Gastrocnemius medialis (tissue), 4 donors: ENCODE measurements around the gene TLE1. TPM values are rescaled to one million over a fixed set of nuclear protein-coding genes. Genes with fewer than 3 reads are reported as not detected.
A peak's percentile ranks its signal among the peaks of the same experiment; 100 is the strongest.

ENCODE experiments used
- ATAC-seq, 2 donors: fragments of 150-250 bp; one replicate each; pipeline ENCODE4 v1.9.1; 2016
- DNase-seq, 2 donors: peaks; one replicate each; pipeline ENCODE4 v3.0.0-alpha.2; 2019
- H3K27ac ChIP-seq, 4 donors: fragments of 200-600 bp; sonication (generic); 1 replicate in 1 of 4; 2 replicates in 3 of 4; pipeline ENCODE4 v1.5.1; 2016 to 2018; ENCODE audit warnings: mild to moderate bottlenecking in 2 of 4, moderate library complexity in 1 of 4
- H3K27me3 ChIP-seq, 3 donors: fragments of 200-600 bp; sonication (generic) in 2 of 3; 1 replicate in 1 of 3; 2 replicates in 2 of 3; pipeline versions ENCODE4 v1.5.1 to v1.6.0; 2016 to 2019; ENCODE audit warnings: mild to moderate bottlenecking in 1 of 3, moderate library complexity in 1 of 3
- H3K36me3 ChIP-seq, 2 donors: fragments of 200-600 bp; sonication (generic) in 1 of 2; one replicate each; pipeline ENCODE4 v1.5.1; 2017 to 2018
- H3K4me1 ChIP-seq, 2 donors: fragments of 200-600 bp; sonication (generic) in 1 of 2; one replicate each; pipeline ENCODE4 v1.5.1; 2016 to 2017; ENCODE audit warnings: mild to moderate bottlenecking in 2 of 2
- H3K4me3 ChIP-seq, 4 donors: fragments of 200-600 bp; sonication (generic) in 3 of 4; 1 replicate in 1 of 4; 2 replicates in 3 of 4; pipeline ENCODE4 v1.5.1; 2016 to 2019; ENCODE audit warnings: mild to moderate bottlenecking in 2 of 4
- H3K9me3 ChIP-seq, 3 donors: fragments of 200-600 bp; sonication (generic) in 2 of 3; 1 replicate in 1 of 3; 2 replicates in 2 of 3; pipeline ENCODE4 v1.5.1; 2016 to 2019
- CTCF ChIP-seq, 5 experiments: fragments of 450-650 bp in 3 of 5; fragments of 200-600 bp in 2 of 5; sonication (generic) in 2 of 5; IDR thresholded peaks in 4 of 5; conservative IDR thresholded peaks in 1 of 5; 1 replicate in 4 of 5; 2 replicates in 1 of 5; pipeline ENCODE4 v1.5.1; 2016 to 2019; ENCODE audit warnings: antibody characterized with exemption in 5 of 5, mild to moderate bottlenecking in 3 of 5, moderate library complexity in 3 of 5
- POLR2A ChIP-seq, 2 donors: fragments of 450-650 bp; IDR thresholded peaks; one replicate each; pipeline ENCODE4 v1.6.1; 2017; ENCODE audit warnings: antibody characterized with exemption in 2 of 2, mild to moderate bottlenecking in 2 of 2, moderate library complexity in 2 of 2
- in situ Hi-C, 4 donors: fragments of 200-750 bp; cut with MboI; loops; one replicate each; pipeline versions ENCODE4 v1.15.0 to v1.8.0; 2017; ENCODE audit warnings: low sequenced_read_pairs in 4 of 4
- intact Hi-C: fragments of 100-400 bp; cut with DNase I; formaldehyde crosslinking; loops from one replicate; pipeline ENCODE4 v1.15.1; 2023; ENCODE audit warnings: low total_unique reads
- total RNA-seq, 4 donors: library from RNA; depleted of rRNA; stranded (reverse); fragments of >200 nt; gene quantifications; one replicate each; pipeline versions ENCODE4 v1.1.0 to v1.2.3, GENCODE V29; 2016

TLE1 gene
- total RNA-seq, 4 donors from 2014 or later: 32.0 to 159 (median 55.4) TPM

DNA sequence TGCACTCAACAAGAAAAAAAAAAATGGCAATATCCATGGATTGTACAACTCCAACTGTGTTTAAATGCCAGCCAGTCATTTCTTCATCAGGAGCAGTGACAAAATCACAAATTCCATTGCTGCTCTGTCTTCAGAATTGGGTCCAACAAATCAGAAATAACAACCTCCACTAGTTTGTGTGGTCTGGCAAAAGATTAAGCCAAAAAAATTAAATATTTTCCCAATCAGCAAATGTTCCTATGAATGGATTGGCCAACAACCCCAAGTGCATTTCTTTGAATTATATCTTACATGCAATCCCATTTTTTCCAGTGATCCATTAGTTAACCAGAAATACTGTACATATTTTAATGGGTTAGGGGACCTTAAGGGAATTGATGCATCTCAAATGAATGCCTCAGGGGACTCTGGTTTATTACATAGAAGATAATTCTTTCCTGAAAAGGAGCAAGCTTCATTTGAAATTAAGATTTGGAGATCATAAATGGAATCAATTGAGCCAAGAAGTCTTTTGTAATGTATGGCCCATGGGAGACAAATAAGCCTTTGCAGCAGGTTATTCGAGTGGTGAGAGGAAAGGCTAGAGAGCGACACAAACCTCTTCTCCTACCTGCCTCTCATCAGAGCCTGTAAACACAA, 131.8 kb downstream of the TLE1 start:
- peak in 1 of 2 donors; percentile 50 for ATAC-seq
- Histone ChIP-seq H3K4me1 (peaks cover 8 to 21% of the 10 kb centered on the region in 2 donors), H3K27ac (peak overlapping the region in 3 of 4 donors; percentile 34 to 47 (median 41)), H3K36me3 (no peaks in the 10 kb centered on the region), H3K4me3 (no peak overlapping the region), H3K27me3 (no peaks in the 10 kb centered on the region), H3K9me3 (no peaks in the 10 kb centered on the region)
- in situ Hi-C loops (no loop called here), intact Hi-C loops (loop anchor here (1.0 kb wide), 1 partner anchor 56 kb away; no protein-coding TSS in a partner anchor)
- TF ChIP-seq CTCF (IDR thresholded peaks at IDR 0.05 in 4 of 5, conservative IDR thresholded peaks at IDR 0.05 in 1 of 5) (no peak), POLR2A (IDR thresholded peaks at IDR 0.05) (no peak)
- no peak for DNase-seq

GRCh38 chr9:81556923-81557322, 132.4 kb downstream of the TLE1 start:
- no peaks in the 10 kb centered on the region for H3K9me3 ChIP-seq
- no peak overlapping the region for H3K4me3 ChIP-seq
- no peak for DNase-seq
- H3K4me1 ChIP-seq: peaks cover 3 to 17% of the 10 kb centered on the region in 2 donors
- intact Hi-C loops (no loop called here), in situ Hi-C loops (no loop called here)
- no peak for TF ChIP-seq CTCF (IDR thresholded peaks at IDR 0.05 in 4 of 5, conservative IDR thresholded peaks at IDR 0.05 in 1 of 5)
- TF ChIP-seq POLR2A (IDR thresholded peaks at IDR 0.05): no peak
- H3K36me3 ChIP-seq: no peaks in the 10 kb centered on the region
- ATAC-seq: no peak
- H3K27ac ChIP-seq: no peak overlapping the region
- H3K27me3 ChIP-seq: no peaks in the 10 kb centered on the region

DNA sequence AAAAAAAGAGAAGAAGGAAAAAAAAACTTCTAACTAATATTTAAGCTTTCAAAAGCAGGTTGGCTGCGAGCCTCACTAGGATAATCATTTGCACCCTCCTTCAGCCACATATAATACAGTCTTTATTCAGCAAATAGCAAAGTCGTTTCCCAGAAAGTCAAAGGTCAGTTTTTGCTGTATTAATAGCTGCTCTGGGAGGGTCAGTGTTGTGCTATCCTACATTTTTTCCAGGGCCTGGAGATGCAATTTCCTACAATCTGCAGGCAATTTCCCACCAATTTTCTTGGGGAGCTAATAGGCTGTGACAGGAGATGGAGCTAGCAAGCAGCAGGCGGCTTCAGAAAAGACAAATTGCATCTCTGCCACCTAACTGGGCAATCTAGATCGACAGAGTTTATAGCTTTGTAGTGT, 136.8 kb downstream of the TLE1 start:
- intact Hi-C loops: no loop called here
- in situ Hi-C loops: no loop called here
- ATAC-seq: no peak
- Histone ChIP-seq H3K36me3 (no peaks in the 10 kb centered on the region), H3K4me1 (peaks cover 0 to 6% of the 10 kb centered on the region in 2 donors), H3K27ac (no peak overlapping the region), H3K4me3 (no peak overlapping the region), H3K9me3 (no peaks in the 10 kb centered on the region), H3K27me3 (no peaks in the 10 kb centered on the region)
- no peak for DNase-seq
- TF ChIP-seq CTCF (IDR thresholded peaks at IDR 0.05 in 4 of 5, conservative IDR thresholded peaks at IDR 0.05 in 1 of 5) (no peak), POLR2A (IDR thresholded peaks at IDR 0.05) (no peak)

DNA sequence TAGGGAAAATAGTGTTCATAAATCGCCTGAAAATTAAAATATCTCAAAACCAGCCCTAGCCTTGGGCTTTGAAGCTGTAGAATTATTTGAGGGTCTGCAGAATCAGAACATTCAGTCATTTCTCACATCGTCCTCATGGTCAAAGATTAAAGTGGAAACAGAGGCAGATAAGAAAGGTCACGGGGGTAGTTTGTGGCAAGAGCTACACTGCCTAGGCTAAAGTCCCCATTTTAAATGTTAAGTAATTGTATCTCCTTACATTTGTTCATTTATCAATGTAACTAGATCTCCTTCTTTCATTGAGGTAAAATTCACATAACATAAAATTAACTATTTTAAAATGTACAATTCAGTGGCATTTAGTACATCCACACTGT, 139.2 kb downstream of the TLE1 start:
- Histone ChIP-seq H3K27me3 (no peaks in the 10 kb centered on the region), H3K36me3 (no peaks in the 10 kb centered on the region), H3K9me3 (no peaks in the 10 kb centered on the region), H3K27ac (no peak overlapping the region), H3K4me1 (no peaks in the 10 kb centered on the region), H3K4me3 (no peak overlapping the region)
- no peak for ATAC-seq
- in situ Hi-C loops: no loop called here
- intact Hi-C loops: no loop called here
- no peak for DNase-seq
- TF ChIP-seq CTCF (IDR thresholded peaks at IDR 0.05 in 4 of 5, conservative IDR thresholded peaks at IDR 0.05 in 1 of 5): no peak
- no peak for TF ChIP-seq POLR2A (IDR thresholded peaks at IDR 0.05)
